MCF 10A (cell line): Measurements from ENCODE around the gene COCH. TPM values are rescaled to one million over a fixed set of nuclear protein-coding genes. Genes with fewer than 3 reads are reported as not detected.

Experiments used
- BruUV-seq: library from RNA; stranded (reverse); fragments of 400-500 nt; replicated peaks from 2 replicates; lab custom pipeline; 2021; lab: Mats Ljungman, UMichigan
- CTCF ChIA-PET: fragments of 300-600 bp; sonication (Branson Sonifier 250); formaldehyde crosslinking; extraction: SDS; loops from one replicate; lab custom pipeline; 2021; ENCODE audit warnings: antibody characterized with exemption, inconsistent platforms; lab: Yijun Ruan, JAX
- POLR2A ChIA-PET: fragments of 300-600, 350-650 bp; sonication (Branson Sonifier 250); formaldehyde crosslinking; extraction: SDS; loops from one replicate; lab custom pipeline; 2020; ENCODE audit warnings: antibody characterized with exemption, inconsistent platforms; lab: Yijun Ruan, JAX
- DNase-seq: peaks from one replicate; pipeline ENCODE4 v3.0.0-alpha.2; 2018; ENCODE audit not compliant: unreplicated experiment
- H3K27ac Mint-ChIP-seq: one replicate; pipeline ENCODE4 v1.8.0; 2022; ENCODE audit warnings: mild to moderate bottlenecking, low read depth, mixed read lengths; ENCODE audit not compliant: unreplicated experiment
- H3K27me3 Mint-ChIP-seq: one replicate; pipeline ENCODE4 v1.8.0; 2022; ENCODE audit warnings: mixed read lengths; ENCODE audit not compliant: insufficient read depth, unreplicated experiment
- H3K36me3 Mint-ChIP-seq: one replicate; pipeline ENCODE4 v1.8.0; 2022; ENCODE audit warnings: mild to moderate bottlenecking, moderate library complexity, mixed read lengths; ENCODE audit not compliant: insufficient read depth, unreplicated experiment
- H3K4me1 Mint-ChIP-seq: one replicate; pipeline ENCODE4 v1.8.0; 2022; ENCODE audit warnings: mixed read lengths; ENCODE audit not compliant: insufficient read depth, unreplicated experiment
- H3K4me3 Mint-ChIP-seq: one replicate; pipeline ENCODE4 v1.8.0; 2022; ENCODE audit warnings: mild to moderate bottlenecking, moderate library complexity, mixed read lengths; ENCODE audit not compliant: unreplicated experiment
- H3K9me3 Mint-ChIP-seq: one replicate; pipeline ENCODE4 v1.8.0; 2022; ENCODE audit warnings: mixed read lengths; ENCODE audit not compliant: unreplicated experiment
- intact Hi-C: fragments of 100-400 bp; cut with micrococcal nuclease; formaldehyde crosslinking; loops from 2 replicates; pipeline ENCODE4 v1.14.1; 2022
- total RNA-seq: library from RNA; stranded (reverse); gene quantifications from 2 replicates; pipeline ENCODE4 v1.2.3, GENCODE V29; 2022
- TF ChIP-seq, protein P1 (sequence below): fragments of 200-600 bp; IDR thresholded peaks from one replicate; pipeline ENCODE4 v1.8.0; 2022; ENCODE audit warnings: antibody characterized with exemption, mild to moderate bottlenecking; ENCODE audit not compliant: unreplicated experiment

Gene COCH
- total RNA-seq, 1 experiment from 2014 or later, result 0.23 TPM

DNA sequence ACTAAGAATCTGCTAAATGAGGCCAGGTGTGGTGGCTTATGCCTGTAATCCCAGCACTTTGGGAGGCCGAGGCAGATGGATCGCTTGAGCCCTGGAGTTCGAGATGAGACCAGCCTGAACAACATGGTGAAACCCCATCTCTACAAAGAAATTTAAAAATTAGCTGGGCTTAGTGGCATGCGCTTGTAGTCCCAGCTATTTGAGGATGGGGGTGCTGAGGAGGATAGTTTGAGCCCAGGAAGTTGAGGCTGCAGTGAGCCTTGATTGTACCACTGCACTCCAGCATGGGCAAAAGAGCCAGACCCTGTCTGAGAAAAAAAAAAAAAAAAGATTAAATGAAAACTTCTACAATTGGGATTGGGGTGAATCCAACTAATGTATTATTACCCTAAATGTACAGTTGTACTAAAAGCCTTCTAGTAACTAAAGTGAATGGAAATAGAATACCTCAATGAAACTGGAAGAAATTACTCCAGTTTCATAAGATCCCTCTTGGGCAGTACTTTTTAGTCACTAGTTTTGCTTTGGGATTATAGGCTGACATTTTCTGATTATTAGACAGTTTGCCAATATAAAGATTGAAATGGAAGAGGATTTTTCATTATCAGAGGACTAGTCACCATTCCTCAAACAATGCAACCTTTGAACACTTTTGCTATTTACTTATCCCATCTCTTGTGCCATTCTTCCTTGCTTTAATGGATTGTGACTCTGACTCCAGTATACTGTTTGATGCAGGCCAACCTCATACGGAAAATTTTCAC is 14.3 kb downstream of the COCH start:
- peaks cover 33% of the 10 kb centered on the region for H3K36me3 Mint-ChIP-seq
- no TSS peak for BruUV-seq
- ChIA-PET POLR2A (interaction anchor here (1.2 kb wide), 2 partner anchors 10 to 11 kb away, joined by 3 to 5 read pairs; no protein-coding TSS in a partner anchor), CTCF (no interaction called here)
- H3K4me1 Mint-ChIP-seq, result no peaks in the 10 kb centered on the region
- no peak overlapping the region for H3K4me3 Mint-ChIP-seq
- no peaks in the 10 kb centered on the region for H3K27me3 Mint-ChIP-seq
- TF ChIP-seq, protein P1, sequence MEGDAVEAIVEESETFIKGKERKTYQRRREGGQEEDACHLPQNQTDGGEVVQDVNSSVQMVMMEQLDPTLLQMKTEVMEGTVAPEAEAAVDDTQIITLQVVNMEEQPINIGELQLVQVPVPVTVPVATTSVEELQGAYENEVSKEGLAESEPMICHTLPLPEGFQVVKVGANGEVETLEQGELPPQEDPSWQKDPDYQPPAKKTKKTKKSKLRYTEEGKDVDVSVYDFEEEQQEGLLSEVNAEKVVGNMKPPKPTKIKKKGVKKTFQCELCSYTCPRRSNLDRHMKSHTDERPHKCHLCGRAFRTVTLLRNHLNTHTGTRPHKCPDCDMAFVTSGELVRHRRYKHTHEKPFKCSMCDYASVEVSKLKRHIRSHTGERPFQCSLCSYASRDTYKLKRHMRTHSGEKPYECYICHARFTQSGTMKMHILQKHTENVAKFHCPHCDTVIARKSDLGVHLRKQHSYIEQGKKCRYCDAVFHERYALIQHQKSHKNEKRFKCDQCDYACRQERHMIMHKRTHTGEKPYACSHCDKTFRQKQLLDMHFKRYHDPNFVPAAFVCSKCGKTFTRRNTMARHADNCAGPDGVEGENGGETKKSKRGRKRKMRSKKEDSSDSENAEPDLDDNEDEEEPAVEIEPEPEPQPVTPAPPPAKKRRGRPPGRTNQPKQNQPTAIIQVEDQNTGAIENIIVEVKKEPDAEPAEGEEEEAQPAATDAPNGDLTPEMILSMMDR, result no peak
- intact Hi-C loops, result no loop called here
- H3K27ac Mint-ChIP-seq, result no peak overlapping the region
- H3K9me3 Mint-ChIP-seq, result no peaks in the 10 kb centered on the region
- DNase-seq, result no peak

DNA sequence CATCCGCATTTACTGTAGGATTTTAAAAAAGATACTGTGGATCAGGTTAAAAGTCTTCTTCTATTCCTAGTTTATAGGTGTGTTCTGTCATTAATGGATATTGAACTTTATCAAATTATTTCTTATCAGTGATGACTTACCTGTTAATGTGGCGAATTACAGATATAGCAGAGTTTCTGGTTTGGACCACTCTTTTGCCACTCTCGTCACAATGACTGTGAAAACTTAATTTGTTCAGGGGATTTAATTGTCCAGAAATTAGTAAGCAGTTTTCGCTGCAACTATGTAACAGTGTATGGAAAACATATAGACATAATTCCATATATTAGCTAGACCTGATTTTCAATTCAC is 14.9 kb downstream of the COCH start:
- CTCF ChIA-PET, result no interaction called here
- no peak overlapping the region for H3K27ac Mint-ChIP-seq
- H3K9me3 Mint-ChIP-seq, result no peaks in the 10 kb centered on the region
- TF ChIP-seq, protein P1, result no peak
- peaks cover 38% of the 10 kb centered on the region for H3K36me3 Mint-ChIP-seq
- H3K4me1 Mint-ChIP-seq, result no peaks in the 10 kb centered on the region
- H3K4me3 Mint-ChIP-seq, result no peak overlapping the region
- DNase-seq, result no peak
- intact Hi-C loops, result no loop called here
- POLR2A ChIA-PET, result interaction anchor here (1.2 kb wide), 1 partner anchor 12 kb away, joined by 3 read pairs; no protein-coding TSS in a partner anchor
- no TSS peak for BruUV-seq
- no peaks in the 10 kb centered on the region for H3K27me3 Mint-ChIP-seq

DNA sequence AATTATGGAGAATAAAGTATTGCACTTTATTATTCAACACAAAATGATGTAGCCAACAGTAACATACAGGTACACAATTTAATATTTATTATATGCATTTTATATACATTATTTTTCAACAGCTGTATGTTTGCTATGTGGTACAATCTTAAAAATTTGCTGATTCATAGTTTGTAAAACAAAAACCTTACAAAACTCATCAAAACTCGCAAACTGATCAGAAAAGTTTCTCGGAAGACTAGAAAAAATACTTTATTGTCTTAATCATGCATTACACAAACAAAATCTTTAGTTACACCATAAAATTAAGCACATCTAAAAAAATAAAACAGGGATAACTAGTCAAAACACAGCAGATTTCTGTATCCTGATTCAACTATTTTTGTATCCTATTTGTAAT is 19.5 kb downstream of the COCH start:
- intact Hi-C loops, result no loop called here
- ChIA-PET POLR2A (interaction anchor here (1.4 kb wide), 1 partner anchor 10 kb away, joined by 4 read pairs; no protein-coding TSS in a partner anchor), CTCF (no interaction called here)
- BruUV-seq, result no TSS peak
- no peak for DNase-seq
- Mint-ChIP-seq H3K4me1 (no peaks in the 10 kb centered on the region), H3K27me3 (no peaks in the 10 kb centered on the region), H3K27ac (no peak overlapping the region), H3K4me3 (no peak overlapping the region), H3K9me3 (no peaks in the 10 kb centered on the region), H3K36me3 (peaks cover 46% of the 10 kb centered on the region)
- TF ChIP-seq, protein P1, result no peak

DNA sequence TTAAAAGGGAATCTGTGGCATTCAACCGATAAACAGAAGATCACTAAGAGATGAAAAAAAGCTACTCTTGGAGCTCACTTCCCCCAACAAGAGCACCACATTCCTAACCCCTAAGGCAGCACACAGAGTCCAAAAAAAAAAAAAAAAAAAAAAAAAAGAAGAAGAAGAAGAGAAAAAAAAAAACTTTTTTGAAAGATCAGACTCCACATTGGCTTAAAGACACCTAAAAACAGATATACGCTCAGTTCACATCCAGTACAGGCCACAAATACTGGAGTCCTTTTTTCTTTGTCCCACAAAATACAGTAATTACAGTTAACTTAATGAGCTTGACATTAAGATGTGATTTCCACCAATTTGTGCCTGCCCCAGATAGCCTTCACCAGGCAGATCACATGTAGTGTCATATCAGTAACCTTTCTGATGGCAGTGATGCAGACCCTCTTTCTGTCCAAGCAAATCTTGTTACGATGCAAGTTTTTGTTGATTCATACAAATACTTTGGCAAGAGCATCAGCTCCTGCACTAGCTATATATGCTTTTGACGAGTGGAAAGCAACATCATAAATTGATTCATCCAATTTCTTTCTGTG is 20.7 kb downstream of the COCH start:
- Mint-ChIP-seq H3K4me3 (no peak overlapping the region), H3K27me3 (no peaks in the 10 kb centered on the region), H3K4me1 (no peaks in the 10 kb centered on the region), H3K36me3 (peaks cover 49% of the 10 kb centered on the region), H3K9me3 (no peaks in the 10 kb centered on the region), H3K27ac (no peak overlapping the region)
- TF ChIP-seq, protein P1, result no peak
- intact Hi-C loops, result no loop called here
- TSS peak; percentile 22 for BruUV-seq
- DNase-seq, result no peak
- CTCF ChIA-PET, result no interaction called here
- POLR2A ChIA-PET, result no interaction called here
